GM12892 (cell line): ENCODE data around the gene SDK2.

Experiments
- DNase-seq: peaks from one replicate; pipeline ENCODE4 v3.0.0; 2011; ENCODE audit not compliant: insufficient read length
- FAIRE-seq: peaks from 2 replicates; lab custom pipeline; 2011; peaks lifted over from hg19 to GRCh38; lab: Jason Lieb, UNC
- POLR2A ChIP-seq: IDR thresholded peaks from 2 replicates; pipeline ENCODE4 v1.6.1; 2011; ENCODE audit warnings: low read depth, low read length, control low read depth
- POLR2AphosphoS5 ChIP-seq: IDR thresholded peaks from 2 replicates; pipeline ENCODE4 v1.6.1; 2011; ENCODE audit warnings: low read depth, low read length, control low read depth
- TAF1 ChIP-seq: IDR thresholded peaks from 2 replicates; pipeline ENCODE4 v1.6.1; 2011; ENCODE audit warnings: low read depth, mild to moderate bottlenecking, control low read depth, low read length, borderline replicate concordance

The SDK2 gene

DNA sequence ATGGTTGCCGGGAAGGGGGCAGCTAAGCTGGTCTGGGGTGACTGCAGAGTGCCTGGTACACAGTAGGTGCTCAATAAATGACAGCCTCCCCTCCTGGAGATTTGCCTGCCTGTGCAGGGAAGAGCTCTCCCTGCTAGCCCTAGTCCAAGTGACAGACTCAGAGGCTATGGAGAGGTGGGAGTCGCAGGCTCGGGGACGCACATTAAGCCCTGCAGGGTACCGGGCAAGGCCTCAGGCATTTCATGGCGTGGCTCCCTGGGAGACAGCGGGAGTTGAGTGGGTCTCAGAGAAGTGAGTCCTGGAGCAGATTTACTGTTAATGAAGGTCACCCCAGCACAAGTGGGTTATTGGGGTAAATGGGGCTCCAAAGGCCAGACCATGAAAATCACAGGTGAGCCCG, 200.2 kb downstream of the SDK2 start:
- DNase-seq = no peak
- no peak for TF ChIP-seq TAF1
- no peak for TF ChIP-seq POLR2A
- no peak for TF ChIP-seq POLR2AphosphoS5
- FAIRE-seq = no peak

- FAIRE-seq (no peak), DNase-seq (no peak)
- TF ChIP-seq POLR2A (no peak), POLR2AphosphoS5 (no peak), TAF1 (no peak)
These were observed 204.6 kb downstream of the SDK2 start for GRCh38 chr17:73439597-73439996.

GRCh38 chr17:73437826-73438225, 206.4 kb downstream of the SDK2 start:
- DNase-seq (no peak), FAIRE-seq (no peak)
- TF ChIP-seq POLR2AphosphoS5 = no peak
- no peak for TF ChIP-seq POLR2A
- no peak for TF ChIP-seq TAF1

DNA sequence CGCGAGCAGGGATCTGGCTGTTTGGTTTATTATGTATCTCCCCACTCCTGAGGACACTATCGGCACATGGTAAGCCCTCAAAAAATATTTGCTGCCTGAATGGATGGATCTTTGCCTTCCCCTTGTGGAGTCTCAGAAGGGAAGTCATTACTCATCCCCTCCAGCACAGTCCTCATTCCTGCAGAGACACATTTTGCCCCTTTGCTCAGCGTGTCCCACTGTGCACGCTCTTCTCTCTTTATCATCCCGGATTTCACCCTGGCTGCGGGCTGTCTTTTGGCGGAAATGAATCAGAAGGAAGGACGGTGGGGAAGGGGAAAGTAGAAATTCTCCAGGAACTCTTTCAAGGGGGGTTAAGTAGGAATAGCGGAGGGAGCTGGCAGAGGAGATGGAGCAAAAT, 207.3 kb downstream of the SDK2 start:
- TF ChIP-seq TAF1 (no peak), POLR2A (no peak), POLR2AphosphoS5 (no peak)
- FAIRE-seq = no peak
- DNase-seq = no peak

- no peak for TF ChIP-seq TAF1
- DNase-seq = no peak
- FAIRE-seq = no peak
These were observed 208.8 kb downstream of the SDK2 start for GRCh38 chr17:73435412-73435811.

- FAIRE-seq (no peak), DNase-seq (no peak)
- TF ChIP-seq POLR2AphosphoS5 (no peak), POLR2A (no peak), TAF1 (no peak)
These were observed 210.1 kb downstream of the SDK2 start for GRCh38 chr17:73434154-73434553.

GRCh38 chr17:73433501-73433900, 210.7 kb downstream of the SDK2 start:
- TF ChIP-seq POLR2AphosphoS5 (no peak), TAF1 (no peak), POLR2A (no peak)
- DNase-seq = no peak
- no peak for FAIRE-seq

GRCh38 chr17:73432624-73433190, 211.5 kb downstream of the SDK2 start:
- DNase-seq (no peak), FAIRE-seq (no peak)
- no peak for TF ChIP-seq POLR2AphosphoS5
- no peak for TF ChIP-seq TAF1
- no peak for TF ChIP-seq POLR2A

GRCh38 chr17:73431401-73432205, 212.6 kb downstream of the SDK2 start:
- no peak for TF ChIP-seq POLR2AphosphoS5
- no peak for TF ChIP-seq TAF1
- TF ChIP-seq POLR2A = no peak
- no peak for DNase-seq
- no peak for FAIRE-seq

DNA sequence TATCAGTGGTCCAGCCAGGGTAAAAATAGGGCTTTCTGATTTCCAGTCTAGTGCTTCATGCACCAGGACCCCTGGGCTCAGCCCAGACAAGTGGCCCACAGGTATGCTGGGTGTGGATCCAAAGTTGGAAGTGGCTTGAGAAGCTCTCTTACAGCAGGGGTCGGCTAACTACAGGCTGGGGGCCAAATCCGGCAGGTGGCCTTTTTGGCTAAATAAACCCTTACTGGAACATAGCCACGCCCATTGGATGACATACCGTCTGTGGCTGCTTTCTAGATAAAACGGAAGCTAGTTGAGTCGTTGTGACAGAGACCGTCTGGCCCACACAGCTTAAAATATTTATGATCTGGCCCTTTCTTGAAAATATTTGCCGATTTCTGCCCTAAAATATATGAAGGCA, 213.4 kb downstream of the SDK2 start:
- FAIRE-seq (no peak), DNase-seq (no peak)
- no peak for TF ChIP-seq TAF1
- no peak for TF ChIP-seq POLR2AphosphoS5
- no peak for TF ChIP-seq POLR2A

GRCh38 chr17:73430165-73430680, 214.0 kb downstream of the SDK2 start:
- DNase-seq (no peak), FAIRE-seq (no peak)
- no peak for TF ChIP-seq TAF1
- TF ChIP-seq POLR2AphosphoS5 = no peak
